ENCODE measurements around the gene RTTN. TPM values are rescaled to one million over a fixed set of nuclear protein-coding genes. Genes with fewer than 3 reads are reported as not detected.
A peak's percentile ranks its signal among the peaks of the same experiment; 100 is the strongest.
"Not testable (repeated sequence)": the region's sequence is repeated elsewhere in the genome, so short reads cannot be mapped to it uniquely, and the experiment has no call there.

The RTTN gene, protein sequence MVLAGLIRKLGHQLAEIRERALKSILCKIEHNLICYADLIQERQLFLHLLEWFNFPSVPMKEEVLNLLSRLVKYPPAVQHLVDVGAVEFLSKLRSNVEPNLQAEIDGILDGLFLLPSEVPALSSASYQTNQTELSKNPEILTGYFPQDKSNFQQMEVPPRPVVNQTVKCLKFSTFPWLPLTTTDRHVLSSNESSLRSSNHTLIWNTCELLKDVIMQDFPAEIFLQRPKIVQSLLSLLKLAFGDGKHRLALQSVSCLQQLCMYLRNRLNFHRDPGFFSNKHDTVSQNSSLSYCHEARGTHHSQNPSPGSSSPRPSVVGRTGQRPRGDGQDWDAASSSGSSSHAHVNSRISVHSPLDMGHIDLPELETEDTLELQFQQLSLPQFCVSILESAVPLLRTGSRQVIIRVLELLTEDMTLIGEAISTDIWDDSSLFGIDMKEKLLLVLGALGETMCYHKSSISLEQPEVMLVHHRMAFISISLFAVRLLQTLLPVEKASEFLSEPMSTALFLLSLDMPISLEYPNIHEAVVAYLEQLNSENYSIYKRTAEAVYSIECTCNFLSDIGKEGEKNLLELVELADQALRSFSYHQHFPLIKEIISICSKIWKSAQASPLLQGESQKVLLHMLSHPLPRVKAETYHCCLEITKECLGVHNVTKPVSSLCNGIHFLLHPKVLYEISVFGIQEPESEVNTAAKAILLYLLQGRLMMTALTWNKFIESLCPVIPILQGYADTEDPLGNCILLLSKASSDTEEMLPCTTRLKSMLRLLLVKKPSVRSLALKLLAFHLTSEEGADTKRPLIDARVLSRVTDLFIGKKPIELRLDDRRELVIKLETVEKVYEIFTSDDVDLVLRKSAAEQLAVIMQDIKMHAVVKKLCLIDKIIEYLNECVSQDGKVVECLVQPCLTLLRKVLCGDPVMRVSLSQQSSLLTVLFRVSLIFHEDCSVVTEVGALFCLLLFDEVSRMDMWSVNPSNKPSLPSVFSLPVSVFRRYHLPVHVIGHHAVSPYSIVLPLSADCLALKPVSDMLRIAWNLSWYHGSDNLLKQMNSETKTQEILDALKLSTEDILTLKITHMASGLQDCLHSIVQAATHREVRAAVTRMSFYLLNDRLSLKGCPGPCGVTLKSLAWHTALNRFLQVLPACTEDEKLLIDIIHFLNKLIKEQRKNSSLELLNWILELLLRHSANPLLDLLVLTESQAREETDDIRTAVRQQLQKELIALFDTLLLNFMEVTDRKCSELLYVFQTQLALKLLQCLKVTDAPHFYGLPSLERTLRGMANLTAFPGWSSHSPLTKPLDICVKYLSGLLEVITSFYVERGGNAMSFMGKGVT (N-terminal part only)
- 8.6 TPM for polyA plus RNA-seq
- long read RNA-seq, donor 1, result 0 reads
- long read RNA-seq, donor 2, result 0 reads
- long read RNA-seq, donor 3, result 0 reads
- long read RNA-seq, donor 4, result 0 reads
- long read RNA-seq, donor 5, result 0 reads
- long read RNA-seq, donor 6, result 0 reads
- long read RNA-seq, donor 7, result 0 reads
- long read RNA-seq, donor 8, partial matches to known transcripts, result 0 of 1 reads
- long read RNA-seq, donor 8, other reads (novel, unspliced or antisense), result 0 of 1 reads
- long read RNA-seq, donor 9, result 0 reads
- long read RNA-seq, donor 10, result 0 reads
- long read RNA-seq, donor 11, result 0 reads

DNA sequence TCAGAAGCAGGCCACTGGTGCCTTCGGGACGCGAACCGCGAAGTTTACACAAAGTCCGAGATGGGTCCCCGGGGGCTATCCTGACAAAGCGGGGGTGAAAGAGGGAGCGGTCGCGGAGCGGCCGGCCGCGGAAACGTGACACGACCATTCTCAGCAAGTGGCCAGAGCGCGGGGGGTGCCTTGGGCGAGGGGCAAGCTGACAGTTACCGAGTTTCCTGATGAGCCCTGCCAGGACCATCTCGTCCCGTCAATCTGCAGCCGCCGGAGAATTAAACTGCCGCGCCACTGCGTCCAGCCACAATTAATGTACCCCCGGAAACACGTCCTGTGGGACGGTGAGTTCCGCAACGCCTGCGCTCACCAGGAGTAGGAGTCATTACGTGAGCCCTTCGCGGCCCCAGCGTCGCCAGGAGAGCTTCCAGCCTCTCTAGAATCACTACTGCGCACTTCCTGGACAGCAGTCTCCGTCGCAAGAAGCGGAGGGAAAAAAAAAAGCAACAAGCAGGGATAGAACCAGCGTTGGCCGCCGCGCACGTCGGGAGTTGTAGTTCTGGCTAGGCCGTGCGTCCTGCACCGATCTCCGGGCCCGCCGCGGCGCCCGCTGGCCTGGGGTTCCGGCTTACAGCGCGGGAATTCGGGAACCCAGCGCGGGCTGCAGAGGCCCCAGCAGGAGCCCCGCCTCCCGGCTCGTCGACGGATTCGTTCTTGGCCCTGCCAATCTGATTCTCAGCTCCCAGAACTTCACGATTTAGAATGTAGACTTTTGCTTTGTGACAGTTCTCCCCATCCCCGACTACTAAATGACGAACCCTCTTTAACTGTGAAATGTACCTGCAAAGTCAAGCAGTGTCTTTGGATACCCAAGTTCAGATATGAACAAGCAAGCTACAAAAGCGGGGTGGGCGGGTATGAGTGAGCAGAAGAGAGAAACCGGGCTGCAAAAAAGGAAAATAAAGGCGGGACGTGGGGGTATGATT is at the start of gene RTTN:
Gene RTTN, minus strand, starts transcription at position 267 of the 977 bp plus-strand sequence. Its CDS starts 29 bp downstream, at position 238.
- WGBS (ENCODE audit: insufficient coverage, low lambda C conversion rate), result no CpG with 5 or more reads among the region's 78 CpGs
- peaks cover 4% of the 10 kb centered on the region for H3K4me1 ChIP-seq (ENCODE audit: control insufficient read depth, insufficient read depth, low read length)
- H3K27ac ChIP-seq (ENCODE audit: low read length), result peak within 1 kb of the TSS; percentile 96
- peak; percentile 93 to 97 for DNase-seq
- H3K27me3 ChIP-seq (ENCODE audit: control insufficient read depth, insufficient read depth, low read length), result no peaks in the 10 kb centered on the region
- H3K4me3 ChIP-seq (ENCODE audit: low read length), result peak within 1 kb of the TSS; percentile 76
- H3K9me3 ChIP-seq (ENCODE audit: control insufficient read depth, low read depth, low read length), result no peaks in the 10 kb centered on the region
- H3K36me3 ChIP-seq (ENCODE audit: control insufficient read depth, insufficient read depth, low read length), result peaks cover 3% of the 10 kb centered on the region

DNA sequence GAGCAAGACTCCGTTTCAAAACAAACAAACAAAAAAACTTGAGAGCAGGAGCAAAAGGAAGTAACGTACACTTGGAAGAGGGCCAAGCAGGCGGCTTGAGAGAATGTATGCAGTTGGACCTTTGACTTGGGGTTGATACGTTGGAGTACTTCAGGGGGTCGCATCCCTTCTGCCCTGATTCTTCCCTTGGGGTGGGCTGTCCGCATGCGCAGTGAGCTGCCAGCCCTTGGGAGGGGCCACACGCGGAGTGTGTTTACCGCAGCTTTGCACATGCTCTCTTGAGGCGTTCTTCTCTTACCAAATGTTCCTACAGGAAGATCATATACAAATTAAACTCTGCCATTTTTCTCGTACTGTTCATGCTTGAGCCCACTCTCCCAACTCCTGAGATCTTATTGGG is 45.3 kb upstream of the RTTN start:
- Histone ChIP-seq H3K4me1 (ENCODE audit: control insufficient read depth, insufficient read depth, low read length) (no peaks in the 10 kb centered on the region), H3K27ac (ENCODE audit: low read length) (no peak overlapping the region), H3K9me3 (ENCODE audit: control insufficient read depth, low read depth, low read length) (peaks cover 4% of the 10 kb centered on the region), H3K27me3 (ENCODE audit: control insufficient read depth, insufficient read depth, low read length) (no peaks in the 10 kb centered on the region), H3K4me3 (ENCODE audit: low read length) (no peak overlapping the region), H3K36me3 (ENCODE audit: control insufficient read depth, insufficient read depth, low read length) (no peaks in the 10 kb centered on the region)
- no CpG with 5 or more reads among the region's 12 CpGs for WGBS (ENCODE audit: insufficient coverage, low lambda C conversion rate)
- no peak for DNase-seq

DNA sequence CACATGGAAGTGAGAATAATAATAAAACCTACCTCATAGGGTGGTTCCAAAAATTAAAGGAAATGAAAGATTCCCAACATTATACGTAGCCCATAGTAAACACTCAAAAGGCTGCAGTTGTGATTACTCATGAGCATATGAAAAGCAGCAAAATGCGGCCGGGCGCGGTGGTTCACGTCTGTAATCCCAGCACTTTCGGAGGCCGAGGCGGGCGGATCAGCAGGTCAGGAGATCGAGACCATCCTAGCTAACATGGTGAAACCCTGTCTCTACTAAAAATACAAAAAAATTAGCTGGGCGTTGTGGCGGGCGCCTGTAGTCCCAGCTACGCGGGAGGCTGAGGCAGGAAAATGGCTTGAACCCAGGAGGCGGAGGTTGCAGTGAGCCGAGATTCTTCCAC is 44.4 kb upstream of the RTTN start:
- not testable (repeated sequence) for DNase-seq; H3K4me3 ChIP-seq (ENCODE audit: low read length); H3K4me1 ChIP-seq (ENCODE audit: control insufficient read depth, insufficient read depth, low read length); H3K9me3 ChIP-seq (ENCODE audit: control insufficient read depth, low read depth, low read length); H3K36me3 ChIP-seq (ENCODE audit: control insufficient read depth, insufficient read depth, low read length); H3K27ac ChIP-seq (ENCODE audit: low read length); H3K27me3 ChIP-seq (ENCODE audit: control insufficient read depth, insufficient read depth, low read length)
- 100% methylated on average over 6 of the region's 18 CpGs for WGBS (ENCODE audit: insufficient coverage, low lambda C conversion rate)

DNA sequence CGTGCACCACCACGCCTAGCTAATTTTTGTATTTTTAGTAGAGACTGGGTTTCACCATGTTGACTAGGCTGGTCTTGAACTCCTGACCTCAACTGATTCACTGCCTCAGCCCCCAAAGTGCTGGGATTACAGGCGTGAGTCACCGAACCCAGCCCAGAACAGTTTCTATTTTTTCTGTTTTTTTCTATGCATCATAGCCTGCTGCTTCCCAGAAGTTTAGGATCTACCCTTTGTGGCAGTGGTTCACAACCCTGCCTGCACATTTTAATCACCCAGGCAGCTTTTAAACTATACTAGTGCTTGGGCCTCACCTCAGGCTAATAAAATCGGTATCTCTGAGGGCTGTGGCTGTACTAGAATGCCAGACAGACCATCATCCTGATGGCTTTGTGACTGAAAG is 43.6 kb upstream of the RTTN start:
- Histone ChIP-seq H3K4me3 (ENCODE audit: low read length) (no peak overlapping the region), H3K9me3 (ENCODE audit: control insufficient read depth, low read depth, low read length) (peaks cover 4% of the 10 kb centered on the region), H3K4me1 (ENCODE audit: control insufficient read depth, insufficient read depth, low read length) (no peaks in the 10 kb centered on the region), H3K27me3 (ENCODE audit: control insufficient read depth, insufficient read depth, low read length) (no peaks in the 10 kb centered on the region), H3K27ac (ENCODE audit: low read length) (no peak overlapping the region), H3K36me3 (ENCODE audit: control insufficient read depth, insufficient read depth, low read length) (no peaks in the 10 kb centered on the region)
- no CpG with 5 or more reads among the region's 5 CpGs for WGBS (ENCODE audit: insufficient coverage, low lambda C conversion rate)
- DNase-seq, result no peak

DNA sequence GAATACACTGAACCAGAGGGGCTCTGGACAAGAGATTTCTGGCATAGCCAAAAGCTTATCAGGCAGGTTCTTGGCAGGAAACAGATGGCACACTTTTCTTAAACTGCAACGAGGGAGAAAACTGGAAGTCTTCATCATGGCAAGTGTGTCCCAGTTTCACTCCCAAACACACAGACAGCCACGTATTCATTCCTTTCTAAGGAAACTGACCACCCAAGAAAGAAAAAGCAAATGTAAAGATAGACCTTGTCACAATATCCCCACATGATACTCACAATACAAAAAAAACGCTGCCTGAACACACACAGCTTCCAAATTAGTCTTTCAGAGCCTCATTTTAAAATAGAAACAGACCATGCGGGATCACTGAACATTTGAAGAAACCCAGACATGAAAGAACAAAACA is 40.6 kb upstream of the RTTN start:
- H3K27me3 ChIP-seq (ENCODE audit: control insufficient read depth, insufficient read depth, low read length), result no peaks in the 10 kb centered on the region
- peaks cover 4% of the 10 kb centered on the region for H3K9me3 ChIP-seq (ENCODE audit: control insufficient read depth, low read depth, low read length)
- H3K36me3 ChIP-seq (ENCODE audit: control insufficient read depth, insufficient read depth, low read length), result no peaks in the 10 kb centered on the region
- no peak overlapping the region for H3K27ac ChIP-seq (ENCODE audit: low read length)
- 86% methylated on average over 1 of the region's 4 CpGs for WGBS (ENCODE audit: insufficient coverage, low lambda C conversion rate)
- no peaks in the 10 kb centered on the region for H3K4me1 ChIP-seq (ENCODE audit: control insufficient read depth, insufficient read depth, low read length)
- H3K4me3 ChIP-seq (ENCODE audit: low read length), result no peak overlapping the region
- no peak for DNase-seq

DNA sequence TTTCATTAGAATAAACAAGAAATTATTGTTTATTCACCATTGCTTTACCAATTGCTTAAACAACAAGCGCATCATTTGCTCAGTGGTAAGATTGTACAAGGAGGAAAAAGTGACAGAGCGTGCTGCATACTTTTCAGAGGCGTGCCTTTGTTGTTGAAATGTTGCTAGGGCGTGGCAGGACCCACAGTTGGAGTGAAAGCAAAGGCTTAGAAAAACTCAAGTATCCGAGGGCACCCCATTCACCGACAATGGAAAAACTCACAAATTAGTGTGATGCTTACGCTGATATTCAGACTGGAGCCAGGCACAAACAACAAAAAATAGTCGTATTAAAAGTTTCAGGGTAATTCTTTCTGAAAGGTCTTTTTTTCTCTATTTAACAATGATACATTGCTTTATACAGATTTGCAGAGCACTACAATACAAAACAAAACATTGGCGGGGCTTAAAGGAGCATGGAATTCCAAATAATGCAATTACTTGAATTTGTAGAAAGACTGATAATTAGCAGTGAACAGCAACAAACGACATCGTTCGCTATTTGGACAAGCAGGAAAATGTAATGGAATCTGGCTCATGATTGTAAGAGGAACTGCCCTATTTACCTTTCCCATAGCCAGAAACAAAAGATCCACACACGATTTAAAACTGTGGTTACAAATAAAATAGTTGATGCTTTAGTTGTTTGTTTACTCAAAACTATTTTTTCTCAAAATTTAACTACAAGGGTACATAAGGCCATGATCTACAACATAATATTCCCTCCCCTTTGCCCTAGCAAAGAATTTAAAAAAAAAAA is 37.8 kb upstream of the RTTN start:
- no peak overlapping the region for H3K27ac ChIP-seq (ENCODE audit: low read length)

DNA sequence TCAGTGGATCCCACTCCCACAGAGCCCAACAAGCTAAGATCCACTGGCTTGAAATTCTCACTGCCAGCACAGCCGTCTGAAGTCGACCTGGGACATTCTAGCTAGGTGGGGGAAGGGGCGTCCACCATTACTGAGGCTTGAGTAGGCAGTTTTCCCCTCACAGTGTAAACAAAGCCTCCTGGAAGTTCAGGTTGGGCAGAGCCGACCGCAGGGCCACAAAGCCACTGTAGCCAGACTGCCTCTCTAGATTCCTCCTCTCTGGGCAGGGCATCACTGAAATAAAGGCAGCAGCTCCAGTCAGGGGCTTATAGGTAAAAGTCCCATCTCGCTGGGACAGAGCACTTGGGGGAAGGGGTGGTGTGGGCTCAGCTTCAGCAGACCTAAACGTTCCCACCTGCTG is 31.4 kb upstream of the RTTN start:
- not testable (repeated sequence) for H3K9me3 ChIP-seq (ENCODE audit: control insufficient read depth, low read depth, low read length); H3K4me1 ChIP-seq (ENCODE audit: control insufficient read depth, insufficient read depth, low read length); H3K36me3 ChIP-seq (ENCODE audit: control insufficient read depth, insufficient read depth, low read length); H3K4me3 ChIP-seq (ENCODE audit: low read length); H3K27ac ChIP-seq (ENCODE audit: low read length); DNase-seq; H3K27me3 ChIP-seq (ENCODE audit: control insufficient read depth, insufficient read depth, low read length)
- no CpG with 5 or more reads among the region's 7 CpGs for WGBS (ENCODE audit: insufficient coverage, low lambda C conversion rate)

More for the DNA sequence above, 37.8 kb upstream of the RTTN start:
- Histone ChIP-seq H3K27me3 (ENCODE audit: control insufficient read depth, insufficient read depth, low read length) (no peaks in the 10 kb centered on the region), H3K36me3 (ENCODE audit: control insufficient read depth, insufficient read depth, low read length) (no peaks in the 10 kb centered on the region), H3K4me1 (ENCODE audit: control insufficient read depth, insufficient read depth, low read length) (no peaks in the 10 kb centered on the region), H3K9me3 (ENCODE audit: control insufficient read depth, low read depth, low read length) (no peaks in the 10 kb centered on the region), H3K4me3 (ENCODE audit: low read length) (no peak overlapping the region)
- 20% methylated on average over 2 of the region's 13 CpGs for WGBS (ENCODE audit: insufficient coverage, low lambda C conversion rate)
- DNase-seq, result peak; percentile 57 to 73

DNA sequence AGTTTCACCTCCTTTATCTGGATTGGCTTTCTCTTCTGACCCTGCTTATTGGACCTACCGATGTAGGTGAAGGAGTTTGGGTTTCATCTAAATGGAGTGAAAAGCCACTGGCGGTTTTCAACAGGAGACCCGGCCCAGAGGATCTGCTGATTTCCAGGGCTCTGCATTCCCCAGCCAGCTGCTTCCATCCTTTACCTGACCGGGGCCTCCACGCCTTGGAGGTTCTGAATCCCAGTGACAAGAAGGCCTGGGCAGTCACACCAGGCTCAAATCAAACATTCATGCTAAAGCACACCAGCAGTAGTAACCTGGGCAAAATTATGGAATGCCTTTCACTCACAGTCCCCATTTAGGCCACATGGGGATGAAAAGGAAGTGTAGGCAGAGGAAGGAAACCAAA is 30.0 kb upstream of the RTTN start:
- no peak for DNase-seq
- Histone ChIP-seq H3K27ac (ENCODE audit: low read length) (no peak overlapping the region), H3K4me3 (ENCODE audit: low read length) (no peak overlapping the region), H3K4me1 (ENCODE audit: control insufficient read depth, insufficient read depth, low read length) (peaks cover 4% of the 10 kb centered on the region), H3K27me3 (ENCODE audit: control insufficient read depth, insufficient read depth, low read length) (no peaks in the 10 kb centered on the region), H3K36me3 (ENCODE audit: control insufficient read depth, insufficient read depth, low read length) (no peaks in the 10 kb centered on the region), H3K9me3 (ENCODE audit: control insufficient read depth, low read depth, low read length) (no peaks in the 10 kb centered on the region)
- WGBS (ENCODE audit: insufficient coverage, low lambda C conversion rate), result 80% methylated on average over 1 of the region's 5 CpGs

All from large intestine (tissue), 12 donors.